Spleen (tissue), 11 donors: Measurements from ENCODE around the gene CCR1. TPM values are rescaled to one million over a fixed set of nuclear protein-coding genes. Genes with fewer than 3 reads are reported as not detected.

Experiments used
- DNase-seq: peaks from one replicate; pipeline ENCODE4 v3.0.0-alpha.2; 2020
- H3K27ac ChIP-seq, 8 donors: fragments of 200-600 bp; sonication (generic) in 7 of 8; 1 replicate in 4 of 8; 2 replicates in 4 of 8; pipeline versions ENCODE4 v1.5.0 to v1.8.0; 2016 to 2021; ENCODE audit warnings: inconsistent platforms in 4 of 8, mild to moderate bottlenecking in 4 of 8, moderate library complexity in 1 of 8
- H3K27me3 ChIP-seq, 7 donors: fragments of 200-600 bp; sonication (generic) in 6 of 7; replicated peaks in 1 of 7; 1 replicate in 4 of 7; 2 replicates in 3 of 7; pipeline versions ENCODE4 v1.5.0 to v1.8.0; 2016 to 2021; ENCODE audit warnings: inconsistent platforms in 3 of 7, mild to moderate bottlenecking in 1 of 7
- H3K36me3 ChIP-seq, 6 donors: fragments of 200-600 bp; sonication (generic) in 5 of 6; 1 replicate in 4 of 6; 2 replicates in 2 of 6; pipeline versions ENCODE4 v1.5.0 to v1.8.0; 2016 to 2021; ENCODE audit warnings: inconsistent platforms in 2 of 6
- H3K4me1 ChIP-seq, 6 donors: fragments of 200-600 bp; sonication (generic) in 5 of 6; 1 replicate in 3 of 6; 2 replicates in 3 of 6; pipeline versions ENCODE4 v1.5.0 to v1.8.0; 2016 to 2021; ENCODE audit warnings: inconsistent platforms in 3 of 6
- H3K4me3 ChIP-seq, 8 donors: fragments of 200-600 bp; sonication (generic) in 7 of 8; 1 replicate in 4 of 8; 2 replicates in 4 of 8; pipeline versions ENCODE4 v1.5.0 to v1.8.0; 2016 to 2021; ENCODE audit warnings: inconsistent platforms in 4 of 8, mild to moderate bottlenecking in 4 of 8, moderate library complexity in 2 of 8
- H3K9me3 ChIP-seq, 8 donors: fragments of 200-600 bp; sonication (generic) in 7 of 8; 1 replicate in 4 of 8; 2 replicates in 4 of 8; pipeline versions ENCODE4 v1.5.0 to v1.8.0; 2016 to 2021; ENCODE audit warnings: inconsistent platforms in 4 of 8
- POLR2A ChIP-seq, 3 donors: fragments of 450-650 bp; IDR thresholded peaks; one replicate each; pipeline ENCODE4 v1.5.1; 2017; ENCODE audit warnings: antibody characterized with exemption in 3 of 3, mild to moderate bottlenecking in 1 of 3
- POLR2AphosphoS5 ChIP-seq, 3 donors: sonication (generic); formaldehyde crosslinking; IDR thresholded peaks; one replicate each; pipeline ENCODE4 v1.5.1; 2017; ENCODE audit warnings: antibody characterized with exemption in 3 of 3
- WGBS, 5 donors: extraction: QIAGEN DNeasy Blood & Tissue Kit in 3 of 5; methylation state at CpG; one replicate each; pipeline versions ENCODE4 v1.1.5 to v1.1.7; 2013 to 2018; 5-methylcytosine and 5-hydroxymethylcytosine counted together
- intact Hi-C: fragments of 100-400 bp; cut with DNase I; formaldehyde crosslinking; loops from one replicate; pipeline ENCODE4 v1.15.0; 2023; ENCODE audit warnings: low total_unique reads
- polyA plus RNA-seq, 3 donors: library from polyadenylated mRNA; stranded (reverse); fragments of 200-250 nt; gene quantifications; one replicate each; pipeline ENCODE4 v1.2.1, GENCODE V29; 2013
- total RNA-seq, 7 donors: library from RNA; depleted of rRNA in 3 of 7; stranded (reverse); fragments of >200 nt in 3 of 7; fragmentation: NEBNext Ultra II Directional in 4 of 7; extraction: Animal tissue kit (Norgen Biotek cat#: 25700) in 4 of 7; gene quantifications; one replicate each; pipeline versions ENCODE4 v1.1.0 to v1.2.1, GENCODE V29; 2016 to 2021
- TF ChIP-seq, protein P1 (sequence below), 11 experiments: fragments of 200-600 bp in 7 of 11; fragments of 450-650 bp in 4 of 11; sonication (generic) in 4 of 11; IDR thresholded peaks in 8 of 11; conservative IDR thresholded peaks in 3 of 11; 1 replicate in 7 of 11; 2 replicates in 4 of 11; pipeline versions ENCODE4 v1.4.0 to v1.8.0; 2016 to 2021; ENCODE audit warnings: antibody characterized with exemption in 11 of 11, inconsistent platforms in 4 of 11, mild to moderate bottlenecking in 1 of 11
- donor health status: healthy with polysubstance abuse.
- donor health status: DM: no; HTN: no; CAD: no; lungs with moderate emphysema.
- donor health status: DM: no; HTN: no; CAD: no.
- donor health status: Bipolar disorder and iron deficiency.
- donor health status: healthy.
- donor health status: DM: no; HTN: no; CAD: no.
- donor health status: DM: yes; HTN: yes; CAD: no.

The CCR1 gene
- total and polyA plus RNA-seq, 10 donors: 8.8 to 94.5 (median 55.9) TPM

DNA sequence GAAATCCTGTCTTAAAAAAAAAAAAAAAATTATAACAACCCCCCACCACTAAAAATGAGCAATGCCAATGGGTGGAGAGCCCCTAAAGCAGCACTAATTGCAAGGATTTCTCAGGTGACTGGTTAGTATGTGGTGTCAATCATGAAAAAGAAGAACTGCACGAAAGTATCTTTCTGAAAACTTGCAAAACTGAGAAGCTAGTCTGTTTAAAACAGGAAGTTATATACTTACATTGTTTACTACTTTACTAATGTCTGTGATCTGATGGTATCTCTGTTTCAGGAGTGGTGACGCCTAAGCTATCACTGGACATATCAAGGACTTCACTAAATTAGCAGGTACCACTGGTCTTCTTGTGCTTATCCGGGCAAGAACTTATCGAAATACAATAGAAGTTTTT, 34.0 kb upstream of the CCR1 start, which contains the start of gene CCR3:
CCR3 (plus strand) TSS at position 341 of the 400 bp plus-strand sequence. CDS start 22,699 bp downstream, outside the sequence.
- Histone ChIP-seq H3K36me3 (no peaks in the 10 kb centered on the region), H3K4me3 (peak within 1 kb of the TSS in 1 of 8 donors; percentile 22), H3K27ac (peak within 1 kb of the TSS in 5 of 8 donors; percentile 8 to 62 (median 55)), H3K4me1 (peaks cover 0 to 15% (median 9%) of the 10 kb centered on the region in 6 donors), H3K9me3 (no peaks in the 10 kb centered on the region), H3K27me3 (no peaks in the 10 kb centered on the region)
- TF ChIP-seq POLR2A (IDR thresholded peaks at IDR 0.05): no peak
- TF ChIP-seq, protein P1, sequence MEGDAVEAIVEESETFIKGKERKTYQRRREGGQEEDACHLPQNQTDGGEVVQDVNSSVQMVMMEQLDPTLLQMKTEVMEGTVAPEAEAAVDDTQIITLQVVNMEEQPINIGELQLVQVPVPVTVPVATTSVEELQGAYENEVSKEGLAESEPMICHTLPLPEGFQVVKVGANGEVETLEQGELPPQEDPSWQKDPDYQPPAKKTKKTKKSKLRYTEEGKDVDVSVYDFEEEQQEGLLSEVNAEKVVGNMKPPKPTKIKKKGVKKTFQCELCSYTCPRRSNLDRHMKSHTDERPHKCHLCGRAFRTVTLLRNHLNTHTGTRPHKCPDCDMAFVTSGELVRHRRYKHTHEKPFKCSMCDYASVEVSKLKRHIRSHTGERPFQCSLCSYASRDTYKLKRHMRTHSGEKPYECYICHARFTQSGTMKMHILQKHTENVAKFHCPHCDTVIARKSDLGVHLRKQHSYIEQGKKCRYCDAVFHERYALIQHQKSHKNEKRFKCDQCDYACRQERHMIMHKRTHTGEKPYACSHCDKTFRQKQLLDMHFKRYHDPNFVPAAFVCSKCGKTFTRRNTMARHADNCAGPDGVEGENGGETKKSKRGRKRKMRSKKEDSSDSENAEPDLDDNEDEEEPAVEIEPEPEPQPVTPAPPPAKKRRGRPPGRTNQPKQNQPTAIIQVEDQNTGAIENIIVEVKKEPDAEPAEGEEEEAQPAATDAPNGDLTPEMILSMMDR (IDR thresholded peaks at IDR 0.05 in 8 of 11, conservative IDR thresholded peaks at IDR 0.05 in 3 of 11): no peak
- no peak for TF ChIP-seq POLR2AphosphoS5 (IDR thresholded peaks at IDR 0.05)
- intact Hi-C loops: no loop called here
- no peak for DNase-seq
- whole genome bisulfite sequencing, 5 donors: 58 to 68% (median 60%) methylated on average over 4 of the region's 4 CpGs

DNA sequence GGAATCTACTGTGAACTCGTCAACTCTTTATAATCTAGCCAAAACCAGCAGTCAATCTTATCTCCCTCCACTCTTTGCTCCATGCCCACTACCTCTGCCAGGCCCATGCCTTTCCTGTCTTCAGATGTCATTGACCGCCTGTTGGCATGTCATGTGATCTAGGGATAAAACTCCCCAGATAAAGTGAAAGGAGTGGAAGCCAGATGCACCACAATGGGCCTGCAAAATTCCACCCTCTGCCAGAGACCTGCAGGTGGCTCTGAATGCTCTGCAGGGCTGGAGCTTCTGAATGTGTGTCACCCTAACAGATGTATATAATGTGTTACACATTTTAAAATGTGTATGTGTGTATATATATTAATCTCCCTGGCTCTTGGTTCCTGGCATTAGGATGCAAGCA, 31.8 kb upstream of the CCR1 start:
- no peak for DNase-seq
- H3K4me3 ChIP-seq: no peak overlapping the region
- WGBS, 5 donors: 39 to 97% (median 86%) methylated on average over 2 of the region's 2 CpGs
- no peaks in the 10 kb centered on the region for H3K9me3 ChIP-seq
- no peaks in the 10 kb centered on the region for H3K27me3 ChIP-seq
- TF ChIP-seq POLR2A (IDR thresholded peaks at IDR 0.05) (no peak), POLR2AphosphoS5 (IDR thresholded peaks at IDR 0.05) (no peak)
- TF ChIP-seq, protein P1 (IDR thresholded peaks at IDR 0.05 in 8 of 11, conservative IDR thresholded peaks at IDR 0.05 in 3 of 11): no peak
- no peaks in the 10 kb centered on the region for H3K36me3 ChIP-seq
- H3K27ac ChIP-seq: no peak overlapping the region
- intact Hi-C loops: no loop called here
- peaks cover 0 to 31% (median 16%) of the 10 kb centered on the region in 6 donors for H3K4me1 ChIP-seq

GRCh38 chr3:46239301-46239938, 31.3 kb upstream of the CCR1 start:
- intact Hi-C loops: no loop called here
- Histone ChIP-seq H3K27me3 (no peaks in the 10 kb centered on the region), H3K9me3 (no peaks in the 10 kb centered on the region), H3K36me3 (no peaks in the 10 kb centered on the region), H3K4me3 (no peak overlapping the region), H3K27ac (no peak overlapping the region), H3K4me1 (peaks cover 0 to 31% (median 16%) of the 10 kb centered on the region in 6 donors)
- TF ChIP-seq POLR2AphosphoS5 (IDR thresholded peaks at IDR 0.05) (no peak), POLR2A (IDR thresholded peaks at IDR 0.05) (no peak)
- TF ChIP-seq, protein P1 (IDR thresholded peaks at IDR 0.05 in 8 of 11, conservative IDR thresholded peaks at IDR 0.05 in 3 of 11): no peak
- no peak for DNase-seq
- WGBS, 5 donors: 76 to 93% (median 84%) methylated on average over 3 of the region's 3 CpGs

GRCh38 chr3:46238386-46238785, 30.3 kb upstream of the CCR1 start:
- TF ChIP-seq POLR2A (IDR thresholded peaks at IDR 0.05) (no peak), POLR2AphosphoS5 (IDR thresholded peaks at IDR 0.05) (no peak)
- TF ChIP-seq, protein P1 (IDR thresholded peaks at IDR 0.05 in 8 of 11, conservative IDR thresholded peaks at IDR 0.05 in 3 of 11): no peak
- 71 to 95% (median 86%) methylated on average over 4 of the region's 4 CpGs for WGBS, 5 donors
- H3K27me3 ChIP-seq: no peaks in the 10 kb centered on the region

More at GRCh38 chr3:46238386-46238785, 30.3 kb upstream of the CCR1 start:
- Histone ChIP-seq H3K4me1 (peaks cover 0 to 37% (median 17%) of the 10 kb centered on the region in 6 donors), H3K4me3 (no peak overlapping the region), H3K27ac (no peak overlapping the region), H3K36me3 (no peaks in the 10 kb centered on the region), H3K9me3 (no peaks in the 10 kb centered on the region)
- no peak for DNase-seq
- intact Hi-C loops: no loop called here
